ENCODE results near the gene ATP6V0A4.

ATP6V0A4 gene

DNA sequence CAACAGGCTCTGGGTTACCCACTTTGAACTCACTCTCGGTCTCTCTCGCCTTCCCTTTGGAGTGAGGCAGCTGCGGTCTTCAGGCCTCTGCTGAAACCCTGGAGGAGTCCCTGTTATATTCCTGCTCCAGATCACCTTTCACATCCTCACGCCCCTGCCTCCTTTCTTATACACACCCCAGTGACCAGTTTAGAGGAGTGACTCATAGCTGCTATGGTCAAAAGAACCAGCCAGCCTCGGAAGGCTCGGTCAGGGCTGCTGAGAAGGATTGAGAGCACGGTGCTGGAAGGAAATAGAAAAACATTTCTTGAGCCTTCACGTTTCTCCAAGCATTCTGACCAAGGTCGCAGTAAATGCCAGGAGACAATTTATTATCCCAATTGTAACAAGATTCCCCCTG, 68.6 kb downstream of the ATP6V0A4 start:
- no peak overlapping the region for H3K4me3 ChIP-seq (ENCODE audit: low read length)
- TF ChIP-seq, protein P1, sequence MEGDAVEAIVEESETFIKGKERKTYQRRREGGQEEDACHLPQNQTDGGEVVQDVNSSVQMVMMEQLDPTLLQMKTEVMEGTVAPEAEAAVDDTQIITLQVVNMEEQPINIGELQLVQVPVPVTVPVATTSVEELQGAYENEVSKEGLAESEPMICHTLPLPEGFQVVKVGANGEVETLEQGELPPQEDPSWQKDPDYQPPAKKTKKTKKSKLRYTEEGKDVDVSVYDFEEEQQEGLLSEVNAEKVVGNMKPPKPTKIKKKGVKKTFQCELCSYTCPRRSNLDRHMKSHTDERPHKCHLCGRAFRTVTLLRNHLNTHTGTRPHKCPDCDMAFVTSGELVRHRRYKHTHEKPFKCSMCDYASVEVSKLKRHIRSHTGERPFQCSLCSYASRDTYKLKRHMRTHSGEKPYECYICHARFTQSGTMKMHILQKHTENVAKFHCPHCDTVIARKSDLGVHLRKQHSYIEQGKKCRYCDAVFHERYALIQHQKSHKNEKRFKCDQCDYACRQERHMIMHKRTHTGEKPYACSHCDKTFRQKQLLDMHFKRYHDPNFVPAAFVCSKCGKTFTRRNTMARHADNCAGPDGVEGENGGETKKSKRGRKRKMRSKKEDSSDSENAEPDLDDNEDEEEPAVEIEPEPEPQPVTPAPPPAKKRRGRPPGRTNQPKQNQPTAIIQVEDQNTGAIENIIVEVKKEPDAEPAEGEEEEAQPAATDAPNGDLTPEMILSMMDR (conservative IDR thresholded peaks at IDR 0.05; ENCODE audit: low read length): no peak
- no peak for DNase-seq (ENCODE audit: low read depth)

DNA sequence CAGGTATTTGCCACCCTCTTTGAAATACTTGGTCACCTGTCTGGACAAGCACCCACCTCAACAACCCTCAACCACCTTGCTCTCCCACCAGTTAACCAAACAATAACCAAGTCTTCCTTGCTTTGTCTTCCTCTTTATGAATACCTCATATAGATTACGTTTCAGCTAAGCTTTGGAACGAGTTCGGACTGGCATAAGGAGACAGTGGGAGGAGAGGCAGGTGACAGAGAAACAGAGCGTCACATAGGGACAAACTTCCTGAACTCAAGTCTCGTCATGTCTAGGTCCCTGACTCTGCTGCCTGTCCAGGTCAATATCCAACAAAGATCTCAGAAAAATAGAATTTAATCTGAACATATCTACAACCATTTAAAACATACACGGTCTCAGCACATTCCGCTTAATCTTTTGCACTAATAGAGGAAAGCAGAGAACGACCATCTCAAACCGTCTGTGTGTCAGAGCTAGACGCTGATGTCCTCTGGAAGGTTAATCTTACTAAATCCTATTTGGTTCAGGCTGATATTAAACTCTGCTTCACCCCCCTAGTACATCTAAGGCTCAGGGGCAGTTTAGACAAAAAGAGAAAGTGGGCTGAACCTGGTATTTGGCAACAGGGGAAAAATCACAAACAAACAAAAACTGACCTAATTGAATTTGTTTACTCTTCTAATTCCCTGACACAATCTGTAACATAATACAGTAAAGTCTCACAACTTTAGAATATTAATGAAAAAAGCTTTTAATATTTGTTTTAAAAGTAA, 70.5 kb downstream of the ATP6V0A4 start:
- no peak for DNase-seq (ENCODE audit: low read depth)
- H3K4me3 ChIP-seq (ENCODE audit: low read length): no peak overlapping the region
- TF ChIP-seq, protein P1 (conservative IDR thresholded peaks at IDR 0.05; ENCODE audit: low read length): no peak

DNA sequence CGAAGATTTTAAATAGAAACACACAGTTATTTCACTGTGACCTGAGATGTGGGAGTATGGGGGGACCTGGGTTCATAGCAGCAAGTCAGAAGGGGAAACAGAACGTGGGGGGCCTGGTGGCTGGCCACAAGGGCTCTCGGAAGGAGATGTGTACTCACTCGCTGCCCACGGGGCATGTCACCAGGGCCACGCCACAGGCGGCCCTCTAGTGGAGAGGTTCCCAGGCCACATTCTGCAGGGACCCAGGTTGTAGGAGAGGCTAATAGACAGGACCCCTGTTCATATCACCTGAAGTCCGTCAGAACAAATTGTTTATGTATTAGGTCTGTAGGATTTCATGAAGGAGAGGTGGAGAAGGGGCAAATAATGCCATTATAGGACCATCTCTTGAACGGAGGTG, 71.7 kb downstream of the ATP6V0A4 start:
- H3K4me3 ChIP-seq (ENCODE audit: low read length): no peak overlapping the region
- DNase-seq (ENCODE audit: low read depth): no peak
- TF ChIP-seq, protein P1 (conservative IDR thresholded peaks at IDR 0.05; ENCODE audit: low read length): no peak

DNA sequence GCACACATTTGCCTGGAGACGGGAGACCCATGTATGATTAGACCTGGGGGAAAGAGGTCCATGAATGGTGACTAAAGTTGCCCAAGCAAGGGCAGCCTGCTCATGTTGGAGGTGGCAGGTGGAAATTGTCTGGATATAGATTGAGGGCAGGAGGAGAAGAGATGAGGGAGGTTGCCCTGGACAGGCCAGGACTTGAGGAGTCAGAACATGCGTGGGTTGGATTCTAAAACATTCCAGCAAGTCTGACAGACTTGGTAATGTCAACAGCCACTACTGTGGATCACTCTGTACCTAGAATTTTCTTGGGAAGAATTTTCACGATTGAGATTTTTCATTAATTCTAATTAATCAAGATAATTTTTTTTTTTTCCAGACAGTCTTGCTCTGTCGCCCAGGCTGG, 77.7 kb downstream of the ATP6V0A4 start:
- TF ChIP-seq, protein P1 (conservative IDR thresholded peaks at IDR 0.05; ENCODE audit: low read length): no peak
- H3K4me3 ChIP-seq (ENCODE audit: low read length): no peak overlapping the region
- no peak for DNase-seq (ENCODE audit: low read depth)

DNA sequence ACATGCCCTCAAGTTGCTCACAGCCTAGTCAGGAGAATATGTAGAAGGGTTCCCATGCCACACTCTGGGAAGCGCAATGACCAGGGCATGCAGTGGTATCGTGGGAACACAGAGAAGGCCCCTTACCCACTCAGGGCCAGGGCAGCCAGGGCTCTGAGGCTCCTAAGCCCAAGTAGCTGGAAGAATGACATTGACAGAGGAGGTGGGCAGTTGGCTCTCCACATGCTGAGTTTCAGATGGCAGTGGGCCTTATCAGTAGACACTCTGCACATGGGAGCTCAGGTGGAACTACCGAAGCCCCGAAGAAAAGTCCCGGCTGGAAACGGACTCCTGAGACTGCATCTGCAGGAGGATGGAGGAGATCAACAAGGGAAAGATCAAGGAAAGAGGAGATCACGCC, 81.1 kb downstream of the ATP6V0A4 start:
- TF ChIP-seq, protein P1 (conservative IDR thresholded peaks at IDR 0.05; ENCODE audit: low read length): no peak
- H3K4me3 ChIP-seq (ENCODE audit: low read length): no peak overlapping the region
- DNase-seq (ENCODE audit: low read depth): no peak

DNA sequence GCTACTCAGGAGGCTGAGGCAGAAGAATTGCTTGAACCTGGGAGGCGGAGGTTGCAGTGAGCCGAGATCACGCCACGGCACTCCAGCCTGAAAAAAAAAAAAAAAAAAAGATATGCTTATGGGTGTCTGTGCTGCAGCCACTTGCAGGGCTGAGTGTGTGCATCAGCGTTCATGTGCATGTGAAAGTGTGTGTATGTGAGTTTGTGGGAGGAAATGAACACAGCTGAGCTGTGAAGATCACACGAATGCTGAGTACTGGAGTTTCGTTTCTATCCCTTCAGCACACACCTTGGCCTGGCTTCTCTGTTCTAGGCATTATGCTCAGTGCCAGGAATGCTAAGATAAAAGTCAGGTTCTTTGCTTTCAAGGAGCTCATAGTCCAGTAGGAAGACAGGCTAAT, 84.8 kb downstream of the ATP6V0A4 start:
- TF ChIP-seq, protein P1 (conservative IDR thresholded peaks at IDR 0.05; ENCODE audit: low read length): no peak
- no peak overlapping the region for H3K4me3 ChIP-seq (ENCODE audit: low read length)
- no peak for DNase-seq (ENCODE audit: low read depth)

DNA sequence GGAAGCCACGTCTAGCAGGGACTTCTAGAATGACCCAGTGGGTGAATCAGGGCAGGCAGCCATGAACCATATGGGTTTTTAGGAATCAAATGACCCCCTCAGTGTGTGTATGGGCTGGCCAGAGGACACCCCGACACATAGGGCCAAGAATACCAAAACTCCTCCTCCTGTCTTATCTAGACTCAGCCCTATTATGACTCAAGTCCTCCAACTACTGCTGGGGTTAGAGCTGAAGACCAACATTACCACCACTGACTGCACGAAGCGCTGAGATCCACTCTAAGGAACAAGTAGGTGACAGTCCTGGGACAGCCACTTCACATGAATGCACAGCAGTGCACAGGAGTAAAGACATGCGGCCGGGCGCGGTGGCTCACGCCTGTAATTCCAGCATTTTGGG, 85.3 kb downstream of the ATP6V0A4 start:
- no peak for DNase-seq (ENCODE audit: low read depth)
- TF ChIP-seq, protein P1 (conservative IDR thresholded peaks at IDR 0.05; ENCODE audit: low read length): no peak
- H3K4me3 ChIP-seq (ENCODE audit: low read length): no peak overlapping the region

Data from AG10803 (cell line).